HEK293 (cell line): ENCODE measurements around the gene KDM4B.

Experiments
- ZNF629 ChIP-seq: fragments of 450-650 bp; formaldehyde crosslinking; IDR thresholded peaks from 2 replicates; pipeline ENCODE4 v1.5.1; 2017; ENCODE audit warnings: missing biosample characterization, missing genetic modification characterization
- TF ChIP-seq, protein P1 (sequence below): fragments of 450-650 bp; formaldehyde crosslinking; IDR thresholded peaks from 2 replicates; pipeline ENCODE4 v1.5.1; 2016; ENCODE audit warnings: missing biosample characterization, missing genetic modification characterization, borderline replicate concordance
- TF ChIP-seq, protein P2 (sequence below): fragments of 450-650 bp; formaldehyde crosslinking; IDR thresholded peaks from 2 replicates; pipeline ENCODE4 v1.5.1; 2016; ENCODE audit warnings: missing biosample characterization, missing genetic modification characterization

GRCh38 chr19:4971424-4971793 is 2.5 kb downstream of the KDM4B start:
- TF ChIP-seq, protein P1, sequence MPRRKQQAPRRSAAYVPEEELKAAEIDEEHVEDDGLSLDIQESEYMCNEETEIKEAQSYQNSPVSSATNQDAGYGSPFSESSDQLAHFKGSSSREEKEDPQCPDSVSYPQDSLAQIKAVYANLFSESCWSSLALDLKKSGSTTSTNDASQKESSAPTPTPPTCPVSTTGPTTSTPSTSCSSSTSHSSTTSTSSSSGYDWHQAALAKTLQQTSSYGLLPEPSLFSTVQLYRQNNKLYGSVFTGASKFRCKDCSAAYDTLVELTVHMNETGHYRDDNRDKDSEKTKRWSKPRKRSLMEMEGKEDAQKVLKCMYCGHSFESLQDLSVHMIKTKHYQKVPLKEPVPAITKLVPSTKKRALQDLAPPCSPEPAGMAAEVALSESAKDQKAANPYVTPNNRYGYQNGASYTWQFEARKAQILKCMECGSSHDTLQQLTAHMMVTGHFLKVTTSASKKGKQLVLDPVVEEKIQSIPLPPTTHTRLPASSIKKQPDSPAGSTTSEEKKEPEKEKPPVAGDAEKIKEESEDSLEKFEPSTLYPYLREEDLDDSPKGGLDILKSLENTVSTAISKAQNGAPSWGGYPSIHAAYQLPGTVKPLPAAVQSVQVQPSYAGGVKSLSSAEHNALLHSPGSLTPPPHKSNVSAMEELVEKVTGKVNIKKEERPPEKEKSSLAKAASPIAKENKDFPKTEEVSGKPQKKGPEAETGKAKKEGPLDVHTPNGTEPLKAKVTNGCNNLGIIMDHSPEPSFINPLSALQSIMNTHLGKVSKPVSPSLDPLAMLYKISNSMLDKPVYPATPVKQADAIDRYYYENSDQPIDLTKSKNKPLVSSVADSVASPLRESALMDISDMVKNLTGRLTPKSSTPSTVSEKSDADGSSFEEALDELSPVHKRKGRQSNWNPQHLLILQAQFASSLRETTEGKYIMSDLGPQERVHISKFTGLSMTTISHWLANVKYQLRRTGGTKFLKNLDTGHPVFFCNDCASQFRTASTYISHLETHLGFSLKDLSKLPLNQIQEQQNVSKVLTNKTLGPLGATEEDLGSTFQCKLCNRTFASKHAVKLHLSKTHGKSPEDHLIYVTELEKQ (tag by site-specific recombination) = no peak
- no peak for TF ChIP-seq ZNF629 (tag by site-specific recombination)
- TF ChIP-seq, protein P2, sequence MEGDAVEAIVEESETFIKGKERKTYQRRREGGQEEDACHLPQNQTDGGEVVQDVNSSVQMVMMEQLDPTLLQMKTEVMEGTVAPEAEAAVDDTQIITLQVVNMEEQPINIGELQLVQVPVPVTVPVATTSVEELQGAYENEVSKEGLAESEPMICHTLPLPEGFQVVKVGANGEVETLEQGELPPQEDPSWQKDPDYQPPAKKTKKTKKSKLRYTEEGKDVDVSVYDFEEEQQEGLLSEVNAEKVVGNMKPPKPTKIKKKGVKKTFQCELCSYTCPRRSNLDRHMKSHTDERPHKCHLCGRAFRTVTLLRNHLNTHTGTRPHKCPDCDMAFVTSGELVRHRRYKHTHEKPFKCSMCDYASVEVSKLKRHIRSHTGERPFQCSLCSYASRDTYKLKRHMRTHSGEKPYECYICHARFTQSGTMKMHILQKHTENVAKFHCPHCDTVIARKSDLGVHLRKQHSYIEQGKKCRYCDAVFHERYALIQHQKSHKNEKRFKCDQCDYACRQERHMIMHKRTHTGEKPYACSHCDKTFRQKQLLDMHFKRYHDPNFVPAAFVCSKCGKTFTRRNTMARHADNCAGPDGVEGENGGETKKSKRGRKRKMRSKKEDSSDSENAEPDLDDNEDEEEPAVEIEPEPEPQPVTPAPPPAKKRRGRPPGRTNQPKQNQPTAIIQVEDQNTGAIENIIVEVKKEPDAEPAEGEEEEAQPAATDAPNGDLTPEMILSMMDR (tag by site-specific recombination) = no peak
